ENCODE results near the gene RNMT.

GRCh38 chr18:13775058-13775457 lies 48.6 kb downstream of the RNMT start:
- TF ChIP-seq CTCF (IDR thresholded peaks at IDR 0.05) = no peak
- no peak for TF ChIP-seq POLR2A (IDR thresholded peaks at IDR 0.05)
